Naive B cell (primary cell): ENCODE data around the gene GGT5. TPM values are rescaled to one million over a fixed set of nuclear protein-coding genes. Genes with fewer than 3 reads are reported as not detected.

Experiments used
- ATAC-seq, 2 donors: fragments of 150-1000 bp; cut with Tn5 transposase; 2 replicates each; pipeline ENCODE4 v1.10.0; 2021; ENCODE audit warnings: low read depth in 2 of 2, mild to moderate bottlenecking in 2 of 2, moderate library complexity in 2 of 2
- DNase-seq: peaks from one replicate; pipeline ENCODE4 v3.0.0; 2022
- H3K27ac Mint-ChIP-seq, 6 donors: one replicate each; pipeline ENCODE4 v1.8.0; 2020 to 2022; ENCODE audit warnings: mild to moderate bottlenecking in 6 of 6, mixed read lengths in 6 of 6, moderate library complexity in 5 of 6, inconsistent platforms in 2 of 6
- H3K27me3 Mint-ChIP-seq, 3 donors: one replicate each; pipeline ENCODE4 v1.8.0; 2021 to 2022; ENCODE audit warnings: mixed read lengths in 3 of 3, mild to moderate bottlenecking in 1 of 3
- H3K36me3 Mint-ChIP-seq, 2 donors: one replicate each; pipeline ENCODE4 v1.8.0; 2020 to 2022; ENCODE audit warnings: mixed read lengths in 2 of 2, inconsistent platforms in 1 of 2, mild to moderate bottlenecking in 1 of 2
- H3K4me1 Mint-ChIP-seq, 3 donors: one replicate each; pipeline ENCODE4 v1.8.0; 2020 to 2022; ENCODE audit warnings: mixed read lengths in 3 of 3, inconsistent platforms in 1 of 3, mild to moderate bottlenecking in 1 of 3, moderate library complexity in 1 of 3
- H3K4me3 Mint-ChIP-seq, 8 donors: one replicate each; pipeline ENCODE4 v1.8.0; 2020 to 2022; ENCODE audit warnings: mild to moderate bottlenecking in 8 of 8, mixed read lengths in 8 of 8, moderate library complexity in 8 of 8, inconsistent platforms in 2 of 8
- H3K9me3 Mint-ChIP-seq, 7 donors: one replicate each; pipeline ENCODE4 v1.8.0; 2020 to 2022; ENCODE audit warnings: mixed read lengths in 7 of 7, mild to moderate bottlenecking in 5 of 7, inconsistent platforms in 2 of 7, moderate library complexity in 1 of 7
- polyA plus RNA-seq, 6 donors: library from polyadenylated mRNA; unstranded; fragments of 300-500 nt; fragmentation: Illumina TruSeq; gene quantifications; one replicate each; pipeline ENCODE4 v1.2.3, GENCODE V29; 2021; ENCODE audit warnings: low read depth in 6 of 6

Gene GGT5
- polyA plus RNA-seq, 6 donors from 2014 or later: not detected

DNA sequence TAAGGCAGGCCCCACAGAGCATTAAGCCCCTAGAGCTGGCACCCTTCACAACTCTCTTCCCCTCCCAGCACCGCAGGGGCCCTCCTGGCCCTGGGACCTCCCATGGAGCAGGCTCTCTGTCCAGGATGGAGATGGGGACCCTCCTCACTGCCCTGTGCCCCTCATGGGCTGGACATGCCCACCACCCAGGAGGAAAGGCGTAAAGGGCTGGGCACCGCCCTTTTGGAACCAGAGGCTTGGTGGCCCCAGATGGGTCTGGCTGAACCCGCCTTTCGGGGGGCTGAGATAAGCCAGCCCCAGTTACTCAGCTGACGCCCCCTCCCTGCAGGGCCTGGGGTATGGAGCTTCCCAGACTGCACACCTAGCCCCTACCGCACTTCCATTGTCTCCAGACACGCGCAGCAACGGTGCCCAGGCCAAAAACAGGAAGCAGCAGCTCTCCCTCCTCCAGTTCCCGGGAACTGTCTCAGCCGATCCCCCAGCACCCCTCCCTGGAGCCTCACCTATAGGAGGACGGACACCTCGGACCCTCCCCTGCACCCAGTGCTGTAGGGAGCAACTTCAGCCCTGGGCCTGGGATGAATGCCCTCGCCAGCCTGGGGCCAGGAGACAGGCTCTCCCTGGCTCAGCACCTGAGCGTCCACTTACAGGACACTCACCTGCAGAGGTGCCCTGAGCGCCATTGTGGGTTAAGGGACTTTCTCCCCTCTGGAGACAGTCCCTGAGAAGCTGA, 65.2 kb downstream of the GGT5 start:
- peaks cover 0 to 7% (median 4%) of the 10 kb centered on the region in 3 donors for H3K4me1 Mint-ChIP-seq
- peak overlapping the region in 1 of 8 donors; percentile 9 for H3K4me3 Mint-ChIP-seq
- H3K27me3 Mint-ChIP-seq: no peaks in the 10 kb centered on the region
- no peak for ATAC-seq
- no peaks in the 10 kb centered on the region for H3K36me3 Mint-ChIP-seq
- peak overlapping the region in 2 of 6 donors; percentile 27 to 65 for H3K27ac Mint-ChIP-seq
- H3K9me3 Mint-ChIP-seq: no peaks in the 10 kb centered on the region
- DNase-seq: no peak

DNA sequence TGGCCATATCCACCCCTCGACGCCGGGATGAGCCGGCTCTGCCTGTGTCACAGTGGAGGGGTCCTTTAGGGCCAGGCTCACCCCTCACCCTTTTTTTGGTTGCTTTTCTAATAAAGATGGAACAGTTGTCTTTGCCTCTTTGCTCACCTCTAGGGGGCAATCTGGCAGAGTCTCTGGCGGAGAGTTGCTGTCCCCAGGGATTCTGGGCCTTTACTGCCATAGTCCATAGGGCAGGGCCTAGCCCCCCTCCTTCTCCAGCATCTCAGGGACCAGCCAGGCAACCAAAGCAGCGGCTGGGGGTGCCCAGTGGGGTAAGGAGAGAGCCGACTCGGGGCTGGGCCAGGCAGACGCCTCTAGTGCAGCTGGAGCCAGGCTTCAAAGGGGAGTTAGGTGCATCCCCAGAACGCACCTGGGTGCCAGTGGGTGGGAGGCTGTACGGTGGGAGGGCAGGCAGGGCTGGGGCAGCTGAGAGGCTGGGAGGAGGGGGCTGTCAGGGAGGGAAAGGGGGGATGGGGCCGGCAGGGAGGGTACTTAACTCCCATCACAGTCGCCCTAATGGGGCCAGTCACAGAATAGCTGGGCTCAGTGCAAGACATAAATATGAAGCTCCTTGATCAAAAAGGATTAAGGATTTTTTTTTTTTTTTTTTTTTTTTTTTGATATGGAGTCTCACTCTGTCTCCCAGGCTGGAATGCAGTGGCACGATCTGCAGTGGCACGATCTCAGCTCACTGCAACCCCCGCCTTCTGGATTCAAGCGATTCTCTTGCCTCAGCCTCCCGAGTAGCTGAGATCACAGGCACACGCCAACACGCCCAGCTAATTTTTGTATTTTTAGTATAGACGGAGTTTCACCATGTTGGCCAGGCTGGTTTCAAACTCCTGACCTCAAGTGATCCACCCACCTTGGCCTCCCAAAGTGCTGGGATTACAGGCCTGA, 66.1 kb downstream of the GGT5 start:
- DNase-seq: no peak
- Mint-ChIP-seq H3K36me3 (no peaks in the 10 kb centered on the region), H3K4me1 (peaks cover 0 to 5% (median 4%) of the 10 kb centered on the region in 3 donors), H3K27ac (peak overlapping the region in 2 of 6 donors; percentile 27 to 65), H3K4me3 (no peak overlapping the region), H3K27me3 (no peaks in the 10 kb centered on the region), H3K9me3 (no peaks in the 10 kb centered on the region)
- ATAC-seq: no peak

DNA sequence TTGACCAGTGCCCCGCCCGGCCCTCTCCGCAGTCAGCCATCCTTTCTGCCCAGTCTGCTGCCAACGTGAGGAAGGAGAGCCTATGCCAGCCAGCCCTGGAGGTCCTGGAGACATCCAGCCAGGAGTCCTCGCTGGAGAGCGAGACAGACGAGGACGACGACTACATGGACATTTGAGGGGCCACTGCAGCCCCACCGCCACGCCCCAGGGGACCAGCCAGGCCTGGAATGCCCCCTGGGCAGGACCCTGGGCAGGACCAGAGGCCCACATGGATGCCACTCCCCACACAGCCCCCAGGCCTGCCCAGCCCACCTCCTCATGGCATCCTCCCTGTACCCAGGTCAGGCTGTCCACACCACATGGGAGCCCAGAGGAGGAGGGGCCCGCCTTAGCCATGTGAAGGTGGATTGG, 66.9 kb downstream of the GGT5 start:
- Mint-ChIP-seq H3K27ac (no peak overlapping the region), H3K9me3 (no peaks in the 10 kb centered on the region), H3K4me1 (peaks cover 0 to 4% (median 0%) of the 10 kb centered on the region in 3 donors), H3K27me3 (no peaks in the 10 kb centered on the region), H3K4me3 (no peak overlapping the region), H3K36me3 (no peaks in the 10 kb centered on the region)
- ATAC-seq: no peak
- no peak for DNase-seq

DNA sequence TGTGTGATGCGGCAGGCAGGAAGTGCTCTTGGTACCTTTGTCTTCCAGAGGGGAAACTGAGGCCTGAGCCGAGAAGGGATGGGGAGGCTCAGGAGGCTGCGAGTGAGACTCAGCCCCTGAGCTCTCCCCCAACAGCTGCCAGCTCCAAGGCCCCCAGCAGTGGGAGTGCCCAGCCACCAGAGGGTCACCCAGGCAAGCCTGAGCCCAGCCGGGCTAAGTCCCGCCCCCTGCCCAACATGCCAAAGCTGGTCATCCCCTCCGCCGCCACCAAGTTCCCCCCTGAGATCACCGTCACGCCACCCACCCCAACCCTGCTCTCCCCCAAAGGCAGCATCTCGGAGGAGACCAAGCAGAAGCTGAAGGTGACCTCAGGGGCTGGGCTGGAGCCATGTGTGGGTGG, 67.4 kb downstream of the GGT5 start:
- Mint-ChIP-seq H3K27ac (no peak overlapping the region), H3K4me1 (peaks cover 0 to 4% (median 0%) of the 10 kb centered on the region in 3 donors), H3K36me3 (no peaks in the 10 kb centered on the region), H3K9me3 (no peaks in the 10 kb centered on the region), H3K4me3 (no peak overlapping the region), H3K27me3 (no peaks in the 10 kb centered on the region)
- no peak for DNase-seq
- no peak for ATAC-seq

DNA sequence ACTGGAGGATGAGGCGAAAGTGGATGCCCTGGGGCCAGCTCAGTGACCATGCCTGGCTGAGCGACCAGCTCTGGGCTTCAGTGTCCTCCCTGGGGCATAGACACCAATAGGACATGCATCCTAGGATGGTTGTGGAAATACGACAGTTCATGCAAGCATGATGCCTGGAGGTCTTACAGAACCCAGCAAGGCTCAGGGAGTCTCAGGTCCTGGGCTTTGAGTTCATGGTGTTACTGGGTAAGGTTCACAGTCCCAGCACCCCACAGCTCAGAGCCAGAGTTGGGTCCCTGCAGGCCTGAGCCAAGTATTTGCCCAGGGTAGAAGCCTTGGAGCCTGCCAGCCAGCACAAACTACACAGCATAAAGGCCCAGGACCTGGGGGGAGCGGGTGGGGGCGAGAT, 67.8 kb downstream of the GGT5 start:
- H3K27me3 Mint-ChIP-seq: no peaks in the 10 kb centered on the region
- peak overlapping the region in 1 of 8 donors; percentile 25 for H3K4me3 Mint-ChIP-seq
- no peak for DNase-seq
- H3K27ac Mint-ChIP-seq: no peak overlapping the region
- no peaks in the 10 kb centered on the region for H3K9me3 Mint-ChIP-seq
- H3K36me3 Mint-ChIP-seq: peaks cover 0 to 4% of the 10 kb centered on the region in 2 donors
- peaks cover 0 to 4% (median 0%) of the 10 kb centered on the region in 3 donors for H3K4me1 Mint-ChIP-seq
- no peak for ATAC-seq

DNA sequence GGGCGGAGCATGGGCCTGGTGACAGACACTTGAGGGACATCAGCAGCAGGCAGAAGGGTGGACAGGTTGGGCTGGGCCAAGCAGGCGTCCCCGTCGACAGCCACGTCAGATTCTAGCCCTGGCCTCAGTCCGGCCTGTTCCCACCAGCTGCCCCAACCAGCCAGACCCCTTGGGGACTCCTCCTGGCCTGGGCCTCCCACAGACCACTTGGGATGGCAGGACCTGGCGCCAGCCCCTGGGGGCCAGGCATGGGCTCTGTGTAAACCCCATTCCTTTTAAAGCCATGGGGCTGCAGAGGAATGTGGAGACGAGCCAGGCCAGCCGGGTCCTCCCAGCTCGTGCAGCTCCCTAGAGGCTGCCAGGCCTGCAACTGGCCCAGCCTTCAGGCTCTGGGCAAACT, 68.3 kb downstream of the GGT5 start:
- H3K9me3 Mint-ChIP-seq: no peaks in the 10 kb centered on the region
- peak overlapping the region in 1 of 8 donors; percentile 25 for H3K4me3 Mint-ChIP-seq
- DNase-seq (no peak), ATAC-seq (no peak)
- no peak overlapping the region for H3K27ac Mint-ChIP-seq
- H3K27me3 Mint-ChIP-seq: no peaks in the 10 kb centered on the region
- H3K4me1 Mint-ChIP-seq: peaks cover 0 to 4% (median 0%) of the 10 kb centered on the region in 3 donors
- peaks cover 0 to 8% of the 10 kb centered on the region in 2 donors for H3K36me3 Mint-ChIP-seq

DNA sequence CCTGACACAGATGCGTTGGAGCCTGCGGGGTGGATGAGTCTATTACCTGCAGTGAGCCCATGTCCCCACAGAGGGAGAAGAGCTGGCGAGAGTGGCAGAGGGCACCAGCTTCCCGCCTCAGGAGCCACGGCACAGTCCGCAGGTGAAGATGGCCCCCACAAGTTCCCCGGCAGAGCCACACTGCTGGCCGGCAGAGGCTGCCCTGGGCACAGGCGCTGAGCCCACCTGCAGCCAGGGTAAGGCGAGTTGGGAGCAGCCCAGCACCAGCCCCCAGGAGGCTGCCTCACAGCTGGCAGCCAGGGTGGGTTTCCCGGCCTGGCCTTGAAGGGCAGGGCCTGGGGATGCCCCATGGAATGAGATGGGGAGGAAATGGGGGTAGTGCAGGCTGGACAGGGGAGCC, 68.8 kb downstream of the GGT5 start:
- Mint-ChIP-seq H3K27me3 (no peaks in the 10 kb centered on the region), H3K27ac (no peak overlapping the region), H3K4me3 (no peak overlapping the region), H3K36me3 (peaks cover 0 to 8% of the 10 kb centered on the region in 2 donors), H3K9me3 (no peaks in the 10 kb centered on the region), H3K4me1 (peaks cover 0 to 4% (median 0%) of the 10 kb centered on the region in 3 donors)
- ATAC-seq: no peak
- DNase-seq: no peak

DNA sequence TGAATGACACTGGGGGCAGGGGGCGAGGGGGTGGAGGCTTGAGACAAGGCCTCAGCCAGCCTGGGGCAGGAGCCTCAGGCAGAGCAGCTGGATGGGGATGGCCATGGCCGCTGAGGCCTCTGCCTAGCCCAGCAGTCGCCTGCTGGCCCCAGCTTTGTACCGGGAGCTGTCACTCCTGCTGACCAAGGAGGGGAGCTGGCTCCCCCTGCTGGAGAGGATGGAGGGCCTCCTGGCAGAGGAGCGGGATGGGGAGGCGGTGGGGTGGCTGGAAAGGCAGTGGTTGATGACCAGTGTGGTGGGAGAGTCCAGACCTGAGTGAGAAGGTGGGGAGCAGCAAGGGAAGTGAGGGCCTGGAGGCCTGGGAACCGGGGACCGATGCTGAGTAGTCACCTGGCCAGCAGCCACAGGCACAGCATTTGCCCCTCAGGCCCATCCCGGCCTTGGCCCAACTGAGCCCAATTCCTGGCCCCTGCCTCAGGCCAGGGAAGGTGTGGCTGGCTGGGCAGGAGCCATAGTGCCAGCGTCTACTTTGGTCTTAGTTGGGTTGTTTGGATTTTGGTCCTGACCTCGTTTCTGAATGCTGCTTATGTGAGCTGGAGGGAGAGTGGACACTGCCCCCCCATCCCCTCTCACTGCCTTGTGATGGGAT, 69.6 kb downstream of the GGT5 start:
- H3K4me1 Mint-ChIP-seq: peaks cover 0 to 4% (median 0%) of the 10 kb centered on the region in 3 donors
- no peaks in the 10 kb centered on the region for H3K9me3 Mint-ChIP-seq
- H3K27ac Mint-ChIP-seq: peak overlapping the region in 1 of 6 donors; percentile 47
- H3K27me3 Mint-ChIP-seq: no peaks in the 10 kb centered on the region
- DNase-seq: peak; percentile 55
- H3K4me3 Mint-ChIP-seq: no peak overlapping the region
- peaks cover 0 to 8% of the 10 kb centered on the region in 2 donors for H3K36me3 Mint-ChIP-seq
- ATAC-seq: peak; percentile 54 to 70

DNA sequence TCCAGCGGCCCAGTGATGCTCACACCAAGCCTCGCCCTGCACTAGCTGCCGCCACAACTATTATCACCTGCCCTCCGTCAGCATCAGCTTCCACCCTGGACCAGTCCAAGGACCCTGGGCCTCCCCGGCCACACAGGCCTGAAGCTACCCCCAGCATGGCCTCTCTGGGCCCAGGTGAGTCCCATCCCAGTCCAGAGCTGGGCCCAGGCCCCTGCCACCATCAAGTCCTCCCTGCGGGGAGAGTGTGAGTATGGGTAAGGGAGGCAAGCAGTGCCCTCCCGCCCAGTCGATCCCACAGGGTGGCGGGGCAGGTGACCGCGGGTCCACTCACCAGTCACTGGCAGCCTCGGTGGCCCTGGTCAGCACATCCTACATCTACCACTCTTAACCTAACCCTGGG, 73.1 kb downstream of the GGT5 start:
- no peaks in the 10 kb centered on the region for H3K9me3 Mint-ChIP-seq
- peak overlapping the region in 3 of 6 donors; percentile 28 to 70 (median 58) for H3K27ac Mint-ChIP-seq
- peaks cover 0 to 14% of the 10 kb centered on the region in 2 donors for H3K36me3 Mint-ChIP-seq
- DNase-seq: no peak
- H3K4me1 Mint-ChIP-seq: peaks cover 2 to 8% (median 4%) of the 10 kb centered on the region in 3 donors
- no peak overlapping the region for H3K4me3 Mint-ChIP-seq
- ATAC-seq: no peak
- H3K27me3 Mint-ChIP-seq: no peaks in the 10 kb centered on the region

DNA sequence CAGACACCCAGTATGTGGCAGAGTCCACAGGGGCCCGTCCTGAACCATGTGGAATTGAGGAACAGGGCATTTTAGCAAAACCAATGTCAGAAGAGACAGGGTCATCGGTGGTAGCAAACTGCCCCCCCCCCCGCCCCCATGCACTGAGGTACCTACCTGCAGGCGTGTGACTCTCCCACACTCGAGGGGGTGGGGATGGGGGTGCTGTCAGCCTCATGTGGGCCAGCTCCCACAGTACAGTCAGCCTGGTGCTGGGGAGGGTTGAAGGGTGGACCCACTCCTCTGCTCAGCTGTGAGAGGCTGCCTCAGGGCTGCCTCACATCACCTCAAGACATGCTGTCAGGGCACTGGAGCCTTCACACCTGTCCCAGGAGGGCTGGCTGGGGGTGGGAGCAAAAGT, 74.2 kb downstream of the GGT5 start:
- peaks cover 2 to 8% (median 4%) of the 10 kb centered on the region in 3 donors for H3K4me1 Mint-ChIP-seq
- H3K36me3 Mint-ChIP-seq: peaks cover 0 to 14% of the 10 kb centered on the region in 2 donors
- no peak overlapping the region for H3K4me3 Mint-ChIP-seq
- no peaks in the 10 kb centered on the region for H3K27me3 Mint-ChIP-seq
- peak overlapping the region in 1 of 6 donors; percentile 63 for H3K27ac Mint-ChIP-seq
- H3K9me3 Mint-ChIP-seq: no peaks in the 10 kb centered on the region
- ATAC-seq (no peak), DNase-seq (no peak)

DNA sequence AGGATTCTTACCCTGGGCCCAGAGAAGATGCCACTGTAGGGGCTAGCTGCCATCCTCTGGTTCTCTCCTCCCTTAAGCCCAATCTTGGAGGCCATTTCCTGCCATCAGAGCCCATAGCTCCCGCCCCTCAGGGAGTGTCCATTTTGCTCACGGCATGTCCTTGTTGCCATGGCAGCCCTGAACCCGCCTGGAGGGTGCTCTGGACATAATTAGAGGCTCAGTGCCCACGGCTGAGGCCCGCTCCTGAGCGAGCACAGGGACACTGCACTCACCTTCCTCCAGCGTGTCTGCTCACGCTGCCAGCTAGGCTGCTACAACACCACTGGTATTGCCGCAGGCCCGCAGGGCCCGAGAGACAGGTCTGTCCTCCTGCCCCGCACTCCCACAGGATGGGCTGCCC, 74.7 kb downstream of the GGT5 start:
- H3K27ac Mint-ChIP-seq: peak overlapping the region in 1 of 6 donors; percentile 63

More for the DNA sequence above, 74.7 kb downstream of the GGT5 start:
- Mint-ChIP-seq H3K36me3 (peaks cover 0 to 14% of the 10 kb centered on the region in 2 donors), H3K27me3 (no peaks in the 10 kb centered on the region), H3K9me3 (no peaks in the 10 kb centered on the region), H3K4me3 (no peak overlapping the region), H3K4me1 (peaks cover 2 to 6% (median 4%) of the 10 kb centered on the region in 3 donors)
- ATAC-seq (no peak), DNase-seq (no peak)
